IMR-90 (cell line): Measurements from ENCODE around the gene MRPS35.

Source experiments
- CEBPB ChIP-seq: IDR thresholded peaks from 2 replicates; pipeline ENCODE4 v1.6.1; 2012; ENCODE audit warnings: low read depth, low read length, improper control_type of control experiment
- CHD1 ChIP-seq: IDR thresholded peaks from 2 replicates; pipeline ENCODE4 v1.6.1; 2012; ENCODE audit warnings: low read depth, low read length, improper control_type of control experiment
- MAFK ChIP-seq: IDR thresholded peaks from 2 replicates; pipeline ENCODE4 v1.6.1; 2012; ENCODE audit warnings: low read depth, low read length, improper control_type of control experiment
- MXI1 ChIP-seq: IDR thresholded peaks from 2 replicates; pipeline ENCODE4 v1.6.1; 2012; ENCODE audit warnings: low read depth, mild to moderate bottlenecking, low read length, moderate library complexity, borderline replicate concordance
- POLR2A ChIP-seq: IDR thresholded peaks from 2 replicates; pipeline ENCODE4 v1.6.1; 2012; ENCODE audit warnings: mild to moderate bottlenecking, low read depth, low read length
- RAD21 ChIP-seq: IDR thresholded peaks from 2 replicates; pipeline ENCODE4 v1.6.1; 2012; ENCODE audit warnings: low read length, improper control_type of control experiment
- RCOR1 ChIP-seq: IDR thresholded peaks from 2 replicates; pipeline ENCODE4 v1.6.1; 2012; ENCODE audit warnings: mild to moderate bottlenecking, low read length, improper control_type of control experiment; ENCODE audit not compliant: insufficient replicate concordance
- RFX5 ChIP-seq: IDR thresholded peaks from 2 replicates; pipeline ENCODE4 v1.8.0; 2012; ENCODE audit warnings: low read depth, mild to moderate bottlenecking, low read length, moderate library complexity
- SMC3 ChIP-seq: fragments of 150-350 bp; IDR thresholded peaks from 2 replicates; pipeline ENCODE4 v1.6.1; 2016; ENCODE audit warnings: low read depth, mild to moderate bottlenecking, antibody characterized with exemption, low read length, moderate library complexity
- TF ChIP-seq, protein P1 (sequence below): conservative IDR thresholded peaks from 2 replicates; pipeline ENCODE4 v1.5.1; 2012; ENCODE audit warnings: mild to moderate bottlenecking, low read depth, low read length, improper control_type of control experiment
- TF ChIP-seq, protein P2 (sequence below): fragments of 150-350 bp; IDR thresholded peaks from 2 replicates; pipeline ENCODE4 v1.6.1; 2017; ENCODE audit warnings: mild to moderate bottlenecking, antibody characterized with exemption, low read length, low read depth
- TF ChIP-seq, protein P3 (sequence below): fragments of 150-350 bp; IDR thresholded peaks from 2 replicates; pipeline ENCODE4 v1.6.1; 2016; ENCODE audit warnings: low read depth, mild to moderate bottlenecking, low read length, moderate library complexity, borderline replicate concordance

DNA sequence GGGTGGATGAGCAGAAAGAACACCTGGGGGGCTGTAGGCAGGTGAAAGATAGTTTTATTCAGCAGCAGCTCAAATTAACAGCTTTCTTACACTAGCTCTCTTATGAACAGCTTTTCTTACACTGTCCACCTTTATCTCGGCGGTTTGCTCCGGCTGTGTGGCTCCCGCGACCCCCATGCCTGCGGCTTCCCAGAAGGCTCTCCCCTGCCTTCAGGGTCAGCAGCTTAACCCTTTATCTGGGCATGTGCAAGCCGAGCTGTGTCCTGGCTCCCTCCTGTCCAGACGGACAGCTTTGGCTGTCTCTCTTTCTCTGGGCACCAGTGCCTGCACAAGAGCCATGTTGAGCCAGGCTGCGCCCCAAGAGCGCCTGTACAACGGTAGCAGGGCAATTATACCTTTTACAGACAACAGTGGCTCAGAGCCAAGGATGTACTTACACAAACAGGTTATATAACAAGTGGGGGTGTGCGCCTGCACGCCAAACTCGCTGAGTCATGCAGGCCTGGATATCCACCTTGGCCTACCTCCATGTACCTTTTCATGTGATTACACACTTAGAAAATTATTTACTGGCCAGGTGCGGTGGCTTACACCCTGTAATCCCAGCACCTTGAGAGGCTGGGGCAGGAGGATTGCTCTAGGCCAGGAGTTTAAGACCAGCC lies 40.9 kb downstream of the MRPS35 start:
- TF ChIP-seq, protein P1, sequence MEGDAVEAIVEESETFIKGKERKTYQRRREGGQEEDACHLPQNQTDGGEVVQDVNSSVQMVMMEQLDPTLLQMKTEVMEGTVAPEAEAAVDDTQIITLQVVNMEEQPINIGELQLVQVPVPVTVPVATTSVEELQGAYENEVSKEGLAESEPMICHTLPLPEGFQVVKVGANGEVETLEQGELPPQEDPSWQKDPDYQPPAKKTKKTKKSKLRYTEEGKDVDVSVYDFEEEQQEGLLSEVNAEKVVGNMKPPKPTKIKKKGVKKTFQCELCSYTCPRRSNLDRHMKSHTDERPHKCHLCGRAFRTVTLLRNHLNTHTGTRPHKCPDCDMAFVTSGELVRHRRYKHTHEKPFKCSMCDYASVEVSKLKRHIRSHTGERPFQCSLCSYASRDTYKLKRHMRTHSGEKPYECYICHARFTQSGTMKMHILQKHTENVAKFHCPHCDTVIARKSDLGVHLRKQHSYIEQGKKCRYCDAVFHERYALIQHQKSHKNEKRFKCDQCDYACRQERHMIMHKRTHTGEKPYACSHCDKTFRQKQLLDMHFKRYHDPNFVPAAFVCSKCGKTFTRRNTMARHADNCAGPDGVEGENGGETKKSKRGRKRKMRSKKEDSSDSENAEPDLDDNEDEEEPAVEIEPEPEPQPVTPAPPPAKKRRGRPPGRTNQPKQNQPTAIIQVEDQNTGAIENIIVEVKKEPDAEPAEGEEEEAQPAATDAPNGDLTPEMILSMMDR, result no peak
- TF ChIP-seq, protein P2, sequence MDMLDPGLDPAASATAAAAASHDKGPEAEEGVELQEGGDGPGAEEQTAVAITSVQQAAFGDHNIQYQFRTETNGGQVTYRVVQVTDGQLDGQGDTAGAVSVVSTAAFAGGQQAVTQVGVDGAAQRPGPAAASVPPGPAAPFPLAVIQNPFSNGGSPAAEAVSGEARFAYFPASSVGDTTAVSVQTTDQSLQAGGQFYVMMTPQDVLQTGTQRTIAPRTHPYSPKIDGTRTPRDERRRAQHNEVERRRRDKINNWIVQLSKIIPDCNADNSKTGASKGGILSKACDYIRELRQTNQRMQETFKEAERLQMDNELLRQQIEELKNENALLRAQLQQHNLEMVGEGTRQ, result no peak
- TF ChIP-seq MAFK (no peak), POLR2A (no peak), RFX5 (no peak), MXI1 (no peak), RCOR1 (no peak), CEBPB (no peak), SMC3 (no peak), RAD21 (no peak), CHD1 (no peak)
- TF ChIP-seq, protein P3, sequence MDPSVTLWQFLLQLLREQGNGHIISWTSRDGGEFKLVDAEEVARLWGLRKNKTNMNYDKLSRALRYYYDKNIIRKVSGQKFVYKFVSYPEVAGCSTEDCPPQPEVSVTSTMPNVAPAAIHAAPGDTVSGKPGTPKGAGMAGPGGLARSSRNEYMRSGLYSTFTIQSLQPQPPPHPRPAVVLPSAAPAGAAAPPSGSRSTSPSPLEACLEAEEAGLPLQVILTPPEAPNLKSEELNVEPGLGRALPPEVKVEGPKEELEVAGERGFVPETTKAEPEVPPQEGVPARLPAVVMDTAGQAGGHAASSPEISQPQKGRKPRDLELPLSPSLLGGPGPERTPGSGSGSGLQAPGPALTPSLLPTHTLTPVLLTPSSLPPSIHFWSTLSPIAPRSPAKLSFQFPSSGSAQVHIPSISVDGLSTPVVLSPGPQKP, result no peak
